ENCODE measurements around the gene CAPRIN1. TPM values are rescaled to one million over a fixed set of nuclear protein-coding genes. Genes with fewer than 3 reads are reported as not detected.
"Not testable (repeated sequence)": the region's sequence is repeated elsewhere in the genome, so short reads cannot be mapped to it uniquely, and the experiment has no call there.

CAPRIN1 gene
- polyA plus RNA-seq, 1 experiment, result 183 TPM

DNA sequence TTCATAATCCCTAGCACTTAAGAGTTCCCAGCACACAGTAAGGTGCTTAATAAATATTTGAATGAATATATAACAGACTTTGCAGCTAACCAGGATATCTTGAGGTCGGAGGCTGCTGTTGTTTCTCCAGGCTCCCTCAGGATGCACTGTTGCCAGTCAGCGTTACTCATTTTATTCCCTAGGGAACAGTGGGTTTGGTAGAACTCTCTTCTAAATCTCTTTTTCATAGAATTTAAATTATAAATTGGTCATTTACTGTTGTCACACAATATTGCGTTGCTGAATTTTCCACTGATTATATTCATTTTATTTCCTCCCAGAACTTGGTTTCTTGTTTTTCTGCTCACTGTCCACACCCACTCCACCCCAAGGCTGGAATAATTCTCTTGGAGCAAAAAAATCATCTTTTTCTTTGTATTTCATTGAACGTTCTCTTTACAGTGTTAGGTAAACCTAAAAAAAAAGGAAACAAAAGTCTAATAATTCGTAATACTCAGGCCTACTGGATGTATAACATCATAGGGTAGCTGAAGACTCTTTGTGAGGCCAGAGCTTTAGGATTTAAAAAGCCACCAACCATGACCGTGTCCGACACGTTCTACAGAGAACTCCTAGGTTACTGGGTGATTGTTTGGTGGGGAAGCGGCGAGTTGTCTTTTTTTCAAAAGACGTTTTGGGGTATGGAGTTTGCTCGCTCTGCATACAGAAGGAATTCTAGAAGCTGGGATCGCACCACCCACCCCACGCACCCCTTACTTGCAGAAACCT lies 766 bp upstream of the CAPRIN1 start:
- no peak for DNase-seq (ENCODE audit: low read depth)

DNA sequence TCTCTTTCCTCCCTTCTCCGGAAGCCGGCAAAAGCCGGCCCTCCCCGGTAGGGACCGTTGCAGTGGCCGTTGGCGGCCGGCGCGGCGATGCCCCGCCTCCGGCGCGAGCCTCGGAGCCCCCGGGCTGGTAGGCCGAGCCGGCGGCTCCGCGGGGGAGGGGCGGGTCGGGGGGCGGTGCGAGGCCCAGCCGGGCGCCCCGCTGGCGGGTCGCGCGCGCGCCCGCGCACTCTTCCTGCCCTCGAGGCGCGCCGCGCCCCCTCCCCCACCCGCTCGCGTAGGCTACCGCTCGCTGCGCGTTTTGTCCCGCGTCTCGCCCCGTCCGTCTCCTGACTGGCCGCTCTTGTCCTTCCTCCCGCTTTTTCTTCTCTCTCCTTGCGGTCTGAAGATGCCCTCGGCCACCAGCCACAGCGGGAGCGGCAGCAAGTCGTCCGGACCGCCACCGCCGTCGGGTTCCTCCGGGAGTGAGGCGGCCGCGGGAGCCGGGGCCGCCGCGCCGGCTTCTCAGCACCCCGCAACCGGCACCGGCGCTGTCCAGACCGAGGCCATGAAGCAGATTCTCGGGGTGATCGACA lies 591 bp downstream of the CAPRIN1 start:
- Histone ChIP-seq H3K4me3 (ENCODE audit: low read depth, low read length) (peak overlapping the region; percentile 97), H3K27me3 (ENCODE audit: control insufficient read depth, insufficient read depth, low read length) (no peaks in the 10 kb centered on the region), H3K36me3 (ENCODE audit: control insufficient read depth, insufficient read depth, low read length) (peaks cover 2% of the 10 kb centered on the region; the same call in 1 of the 2 replicates)
- ChIA-PET POLR2A (no interaction called here), CTCF (no interaction called here)
- no peak for DNase-seq (ENCODE audit: low read depth)
- TF ChIP-seq, protein P1, sequence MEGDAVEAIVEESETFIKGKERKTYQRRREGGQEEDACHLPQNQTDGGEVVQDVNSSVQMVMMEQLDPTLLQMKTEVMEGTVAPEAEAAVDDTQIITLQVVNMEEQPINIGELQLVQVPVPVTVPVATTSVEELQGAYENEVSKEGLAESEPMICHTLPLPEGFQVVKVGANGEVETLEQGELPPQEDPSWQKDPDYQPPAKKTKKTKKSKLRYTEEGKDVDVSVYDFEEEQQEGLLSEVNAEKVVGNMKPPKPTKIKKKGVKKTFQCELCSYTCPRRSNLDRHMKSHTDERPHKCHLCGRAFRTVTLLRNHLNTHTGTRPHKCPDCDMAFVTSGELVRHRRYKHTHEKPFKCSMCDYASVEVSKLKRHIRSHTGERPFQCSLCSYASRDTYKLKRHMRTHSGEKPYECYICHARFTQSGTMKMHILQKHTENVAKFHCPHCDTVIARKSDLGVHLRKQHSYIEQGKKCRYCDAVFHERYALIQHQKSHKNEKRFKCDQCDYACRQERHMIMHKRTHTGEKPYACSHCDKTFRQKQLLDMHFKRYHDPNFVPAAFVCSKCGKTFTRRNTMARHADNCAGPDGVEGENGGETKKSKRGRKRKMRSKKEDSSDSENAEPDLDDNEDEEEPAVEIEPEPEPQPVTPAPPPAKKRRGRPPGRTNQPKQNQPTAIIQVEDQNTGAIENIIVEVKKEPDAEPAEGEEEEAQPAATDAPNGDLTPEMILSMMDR (IDR thresholded peaks at IDR 0.05; ENCODE audit: insufficient read depth, low read depth, low read length), result no peak; the same call in 1 of the 2 replicates

More for the DNA sequence above, 766 bp upstream of the CAPRIN1 start:
- H3K27me3 ChIP-seq (ENCODE audit: control insufficient read depth, insufficient read depth, low read length), result no peaks in the 10 kb centered on the region
- ChIA-PET POLR2A (interaction anchor here (0.7 to 1.4 kb wide), 2 partner anchors 21 to 55 kb away, joined by 3 to 4 read pairs; partner anchors contain the start of gene NAT10), CTCF (no interaction called here)
- TF ChIP-seq, protein P1 (IDR thresholded peaks at IDR 0.05; ENCODE audit: insufficient read depth, low read depth, low read length), result no peak
- H3K4me3 ChIP-seq (ENCODE audit: low read depth, low read length), result peak overlapping the region; percentile 97
- peaks cover 2% of the 10 kb centered on the region; the same call in 1 of the 2 replicates for H3K36me3 ChIP-seq (ENCODE audit: control insufficient read depth, insufficient read depth, low read length)

DNA sequence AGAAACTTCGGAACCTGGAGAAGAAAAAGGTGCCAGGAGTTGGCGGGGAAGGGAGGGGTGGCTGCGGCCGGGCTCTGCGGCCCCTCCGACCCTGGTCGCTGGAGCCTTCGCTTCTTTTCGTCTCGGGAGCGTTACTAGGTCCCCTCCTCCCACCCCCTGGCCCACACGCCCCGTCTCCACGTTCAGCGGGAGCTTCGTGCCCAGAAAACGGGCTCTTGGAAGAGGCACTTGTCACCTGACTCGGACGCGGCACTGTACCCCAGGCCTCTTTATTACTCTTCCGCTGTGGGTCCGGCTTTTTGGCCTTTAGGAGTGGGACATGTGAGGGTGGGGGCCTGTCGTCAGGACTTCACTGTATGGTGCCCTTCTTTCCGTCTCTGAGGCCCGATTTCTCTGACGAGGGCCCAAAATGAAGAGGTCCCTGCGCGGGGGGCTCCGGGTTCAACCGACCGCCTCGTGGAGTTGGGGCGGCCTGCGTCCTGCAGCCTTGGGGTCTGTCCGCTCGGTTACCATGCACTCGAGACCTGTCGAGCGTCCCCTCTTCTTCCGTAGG lies 1.2 kb downstream of the CAPRIN1 start:
- TF ChIP-seq, protein P1 (IDR thresholded peaks at IDR 0.05; ENCODE audit: insufficient read depth, low read depth, low read length), result no peak
- H3K27me3 ChIP-seq (ENCODE audit: control insufficient read depth, insufficient read depth, low read length), result no peaks in the 10 kb centered on the region
- ChIA-PET POLR2A (interaction anchor here (0.6 to 0.7 kb wide), 3 partner anchors 362 to 1924 kb away, joined by 3 to 6 read pairs (median 3); no protein-coding TSS in a partner anchor), CTCF (no interaction called here)
- H3K4me3 ChIP-seq (ENCODE audit: low read depth, low read length), result peak overlapping the region; percentile 97
- peaks cover 2% of the 10 kb centered on the region; the same call in 1 of the 2 replicates for H3K36me3 ChIP-seq (ENCODE audit: control insufficient read depth, insufficient read depth, low read length)
- DNase-seq (ENCODE audit: low read depth), result no peak

DNA sequence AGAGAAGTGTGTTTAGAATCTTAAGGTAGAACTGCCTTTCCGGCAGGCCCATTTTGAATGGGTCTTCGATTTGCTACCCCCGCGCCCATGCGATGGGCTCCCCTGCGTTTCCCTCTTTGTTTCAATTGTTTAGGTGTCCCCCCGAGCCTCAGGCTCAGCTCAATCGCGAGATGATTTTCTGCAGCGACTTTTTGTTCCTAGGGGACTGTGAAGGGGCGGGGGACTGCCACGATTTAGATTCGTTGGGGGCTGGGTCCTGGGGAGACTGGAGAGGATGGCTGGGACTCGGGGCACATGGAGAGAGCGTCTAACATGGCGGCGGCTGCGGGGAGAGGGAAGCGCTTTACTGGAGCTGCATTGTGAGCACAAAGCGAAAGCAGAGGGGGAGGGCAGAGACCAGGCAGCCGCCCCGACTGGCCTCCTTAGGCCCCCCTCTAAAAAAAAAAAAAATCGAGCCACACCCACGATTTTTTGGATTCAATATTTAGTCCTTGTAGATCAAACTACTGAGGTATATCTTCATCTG lies 1.7 kb downstream of the CAPRIN1 start:
- TF ChIP-seq, protein P1 (IDR thresholded peaks at IDR 0.05; ENCODE audit: insufficient read depth, low read depth, low read length), result no peak
- no peaks in the 10 kb centered on the region for H3K27me3 ChIP-seq (ENCODE audit: control insufficient read depth, insufficient read depth, low read length)
- ChIA-PET CTCF (interaction anchor here (0.6 kb wide), 1 partner anchor 10 kb away, joined by 3 read pairs; no protein-coding TSS in a partner anchor), POLR2A (interaction anchor here (0.6 to 0.7 kb wide), 3 partner anchors 362 to 1924 kb away, joined by 3 to 6 read pairs (median 3); no protein-coding TSS in a partner anchor)
- H3K4me3 ChIP-seq (ENCODE audit: low read depth, low read length), result peak overlapping the region; percentile 97
- no peak for DNase-seq (ENCODE audit: low read depth)
- H3K36me3 ChIP-seq (ENCODE audit: control insufficient read depth, insufficient read depth, low read length), result peaks cover 2% of the 10 kb centered on the region; the same call in 1 of the 2 replicates

DNA sequence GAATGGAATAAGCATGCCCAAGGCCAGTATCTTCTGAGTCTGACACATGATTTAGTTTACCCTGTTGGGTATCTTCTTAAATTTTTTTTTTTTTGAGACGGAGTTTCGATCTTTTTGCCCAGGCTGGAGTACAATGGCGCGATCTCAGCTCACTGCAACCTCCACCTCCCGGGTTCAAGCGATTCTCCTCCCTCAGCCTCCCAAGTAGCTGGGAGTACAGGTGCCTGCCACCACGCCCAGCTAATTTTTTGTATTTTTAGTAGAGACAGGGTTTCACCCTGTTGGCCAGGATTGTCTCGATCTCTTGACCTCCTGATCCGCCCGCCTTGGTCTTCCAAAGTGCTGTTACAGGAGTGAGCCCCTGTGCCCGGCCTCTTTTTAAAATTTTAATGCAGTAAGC lies 2.8 kb downstream of the CAPRIN1 start:
- CTCF ChIA-PET, result interaction anchor here (0.6 kb wide), 2 partner anchors 33 to 224 kb away, joined by 3 read pairs; no protein-coding TSS in a partner anchor
- DNase-seq (ENCODE audit: low read depth); POLR2A ChIA-PET; H3K36me3 ChIP-seq (ENCODE audit: control insufficient read depth, insufficient read depth, low read length); H3K27me3 ChIP-seq (ENCODE audit: control insufficient read depth, insufficient read depth, low read length): not testable (repeated sequence)
- H3K4me3 ChIP-seq (ENCODE audit: low read depth, low read length), result peak overlapping the region; percentile 97

Data from BJ (cell line).